Stimulated activated CD4-positive, alpha-beta T cell treated with anti-CD3 and anti-CD28 coated beads, Interleukin-2, amount 100 ng/mL, for 4 hours (primary cell): ENCODE measurements around the gene MORC2.

ENCODE experiments used
- DNase-seq: peaks from one replicate; pipeline ENCODE4 v3.0.0-alpha.2; 2020; ENCODE audit warnings: low read depth

The MORC2 gene

GRCh38 chr22:30949934-30950660, 18.5 kb downstream of the MORC2 start:
- no peak for DNase-seq

GRCh38 chr22:30948930-30949342, 19.6 kb downstream of the MORC2 start:
- no peak for DNase-seq

GRCh38 chr22:30947816-30948454, 20.6 kb downstream of the MORC2 start:
- DNase-seq, result no peak

- DNase-seq, result no peak
These were observed 21.3 kb downstream of the MORC2 start for GRCh38 chr22:30947173-30947815.

- no peak for DNase-seq
These were observed 22.2 kb downstream of the MORC2 start for GRCh38 chr22:30946354-30946753.

GRCh38 chr22:30945653-30946052, 22.9 kb downstream of the MORC2 start:
- no peak for DNase-seq

GRCh38 chr22:30944986-30945385, 23.6 kb downstream of the MORC2 start:
- DNase-seq, result no peak

GRCh38 chr22:30943368-30943767, 25.2 kb downstream of the MORC2 start:
- DNase-seq, result peak; percentile 22

GRCh38 chr22:30941363-30941740, 27.2 kb downstream of the MORC2 start:
- DNase-seq, result no peak

- DNase-seq, result peak; percentile 35
These were observed 27.8 kb downstream of the MORC2 start for GRCh38 chr22:30940685-30941362.

GRCh38 chr22:30934053-30934452, 34.5 kb downstream of the MORC2 start:
- DNase-seq, result no peak

- DNase-seq, result no peak
These were observed 35.1 kb downstream of the MORC2 start for GRCh38 chr22:30933457-30933856.

- DNase-seq, result no peak
These were observed 35.9 kb downstream of the MORC2 start for GRCh38 chr22:30932661-30933060.

GRCh38 chr22:30931541-30932300, 36.9 kb downstream of the MORC2 start:
- no peak for DNase-seq

GRCh38 chr22:30930228-30930627, 38.3 kb downstream of the MORC2 start:
- no peak for DNase-seq

GRCh38 chr22:30928401-30928800, 40.2 kb downstream of the MORC2 start:
- DNase-seq, result no peak

- no peak for DNase-seq
These were observed 40.8 kb downstream of the MORC2 start for GRCh38 chr22:30927806-30928205.

GRCh38 chr22:30926706-30927105, 41.9 kb downstream of the MORC2 start:
- no peak for DNase-seq

- no peak for DNase-seq
These were observed 42.9 kb downstream of the MORC2 start for GRCh38 chr22:30925667-30926066.

- DNase-seq, result no peak
These were observed 45.2 kb downstream of the MORC2 start for GRCh38 chr22:30923168-30923900.

GRCh38 chr22:30922151-30922611, 46.4 kb downstream of the MORC2 start:
- peak; percentile 85 for DNase-seq
